CD14-positive monocyte (primary cell): ENCODE measurements around the gene IDH1. TPM values are rescaled to one million over a fixed set of nuclear protein-coding genes. Genes with fewer than 3 reads are reported as not detected.

Experiments used
- DNase-seq, 3 donors: peaks; one replicate each; pipeline ENCODE4 v3.0.0-alpha.2; 2011 to 2022
- H2AFZ ChIP-seq: 2 replicates; pipeline ENCODE4 v1.6.0; 2012; ENCODE audit warnings: mild to moderate bottlenecking, low read depth, low read length, inconsistent platforms; ENCODE audit not compliant: insufficient read depth, poor library complexity, severe bottlenecking
- H3K27ac ChIP-seq, 2 donors: 1 replicate in 1 of 2; 2 replicates in 1 of 2; pipeline ENCODE4 v1.5.1; 2012 to 2013; ENCODE audit warnings: low read length in 2 of 2, control low read depth in 1 of 2, inconsistent platforms in 1 of 2, low read depth in 1 of 2, mild to moderate bottlenecking in 1 of 2
- H3K27me3 ChIP-seq, 2 donors: one replicate each; pipeline versions ENCODE4 v1.6.0 to v1.6.1; 2011 to 2013; ENCODE audit warnings: low read length in 2 of 2; ENCODE audit not compliant: control insufficient read depth in 2 of 2, insufficient read depth in 2 of 2
- H3K36me3 ChIP-seq, 2 donors: replicated peaks in 1 of 2; 1 replicate in 1 of 2; 2 replicates in 1 of 2; pipeline versions ENCODE4 v1.5.1 to v1.6.1; 2012 to 2013; ENCODE audit warnings: low read length in 2 of 2, control low read depth in 1 of 2, inconsistent platforms in 1 of 2, mild to moderate bottlenecking in 1 of 2; ENCODE audit not compliant: insufficient read depth in 2 of 2, control insufficient read depth in 1 of 2
- H3K4me1 ChIP-seq, 2 donors: 1 replicate in 1 of 2; 2 replicates in 1 of 2; pipeline versions ENCODE4 v1.5.1 to v1.6.1; 2012 to 2013; ENCODE audit warnings: low read length in 2 of 2, control low read depth in 1 of 2, inconsistent platforms in 1 of 2, mild to moderate bottlenecking in 1 of 2, moderate library complexity in 1 of 2; ENCODE audit not compliant: insufficient read depth in 2 of 2, control insufficient read depth in 1 of 2
- H3K4me2 ChIP-seq: replicated peaks from 2 replicates; pipeline ENCODE3; 2012; ENCODE audit warnings: low read length, moderate library complexity, mild to moderate bottlenecking; ENCODE audit not compliant: poor library complexity, severe bottlenecking; ENCODE audit errors: extremely low read depth
- H3K4me3 ChIP-seq, 3 experiments: fragments of 200-600 bp in 1 of 3; sonication (generic) in 1 of 3; replicated peaks in 1 of 3; 1 replicate in 2 of 3; 2 replicates in 1 of 3; pipeline ENCODE4 v1.5.1; 2011 to 2013; ENCODE audit warnings: low read length in 3 of 3, mild to moderate bottlenecking in 3 of 3, control low read depth in 2 of 3, low read depth in 2 of 3, inconsistent platforms in 1 of 3, moderate library complexity in 1 of 3
- H3K79me2 ChIP-seq: 2 replicates; pipeline ENCODE4 v1.6.0; 2012; ENCODE audit warnings: mild to moderate bottlenecking, control low read depth, inconsistent platforms, low read length, moderate library complexity; ENCODE audit not compliant: insufficient read depth
- H3K9ac ChIP-seq: 2 replicates; pipeline ENCODE4 v1.6.0; 2017; ENCODE audit warnings: low read length, mild to moderate bottlenecking; ENCODE audit not compliant: insufficient read depth, poor library complexity, severe bottlenecking
- H3K9me3 ChIP-seq, 2 donors: replicated peaks in 1 of 2; 1 replicate in 1 of 2; 2 replicates in 1 of 2; pipeline versions ENCODE4 v1.5.1 to v1.6.1; 2012 to 2013; ENCODE audit warnings: low read length in 2 of 2, control low read depth in 1 of 2; ENCODE audit not compliant: control insufficient read depth in 1 of 2, insufficient read depth in 1 of 2
- H4K20me1 ChIP-seq: 2 replicates; pipeline ENCODE4 v1.6.0; 2012; ENCODE audit warnings: mild to moderate bottlenecking, low read length, control low read depth, moderate library complexity; ENCODE audit not compliant: insufficient read depth
- H3K27ac Mint-ChIP-seq, 7 donors: one replicate each; pipeline ENCODE4 v1.8.0; 2020; ENCODE audit warnings: mild to moderate bottlenecking in 7 of 7, mixed read lengths in 7 of 7, moderate library complexity in 6 of 7, inconsistent platforms in 2 of 7
- H3K27me3 Mint-ChIP-seq, 3 donors: one replicate each; pipeline ENCODE4 v1.8.0; 2021 to 2022; ENCODE audit warnings: low read depth in 3 of 3, mild to moderate bottlenecking in 3 of 3, mixed read lengths in 3 of 3, moderate library complexity in 3 of 3, inconsistent platforms in 1 of 3
- H3K36me3 Mint-ChIP-seq, 2 donors: one replicate each; pipeline ENCODE4 v1.8.0; 2020; ENCODE audit warnings: mixed read lengths in 2 of 2, inconsistent platforms in 1 of 2, mild to moderate bottlenecking in 1 of 2
- H3K4me1 Mint-ChIP-seq: one replicate; pipeline ENCODE4 v1.8.0; 2020; ENCODE audit warnings: mild to moderate bottlenecking, mixed read lengths
- H3K4me3 Mint-ChIP-seq, 2 donors: one replicate each; pipeline ENCODE4 v1.8.0; 2020; ENCODE audit warnings: mild to moderate bottlenecking in 2 of 2, mixed read lengths in 2 of 2, moderate library complexity in 1 of 2
- H3K9me3 Mint-ChIP-seq, 7 donors: one replicate each; pipeline ENCODE4 v1.8.0; 2020 to 2022; ENCODE audit warnings: mixed read lengths in 7 of 7, mild to moderate bottlenecking in 6 of 7, moderate library complexity in 6 of 7, inconsistent platforms in 2 of 7
- CTCF ChIP-seq: fragments of 200-600 bp; IDR thresholded peaks from one replicate; pipeline ENCODE4 v1.8.0; 2022; ENCODE audit warnings: antibody characterized with exemption, mild to moderate bottlenecking
- WGBS: methylation state at CpG from one replicate; pipeline ENCODE4 v1.1.5; 2013; ENCODE audit warnings: missing lambda C conversion rate; ENCODE audit not compliant: insufficient coverage; 5-methylcytosine and 5-hydroxymethylcytosine counted together
- intact Hi-C, 2 donors: fragments of 100-400 bp; cut with micrococcal nuclease; formaldehyde crosslinking; loops; one replicate each; pipeline versions ENCODE4 v1.15.0 to v1.15.1; 2023
- polyA plus RNA-seq, 3 donors: library from polyadenylated mRNA; depleted of rRNA in 1 of 3; unstranded in 2 of 3; stranded (reverse) in 1 of 3; fragments of 300-500 nt in 2 of 3; fragments of >200 nt in 1 of 3; fragmentation: Illumina TruSeq in 2 of 3; gene quantifications; 1 replicate in 2 of 3; 2 replicates in 1 of 3; pipeline ENCODE4 v1.2.3, GENCODE V29; 2012 to 2021

Gene IDH1
- polyA plus RNA-seq, 3 donors: 33.6 to 120 (median 115) TPM

- Mint-ChIP-seq H3K9me3 (no peaks in the 10 kb centered on the region), H3K27ac (peak overlapping the region in 3 of 7 donors; percentile 30 to 63 (median 36)), H3K36me3 (peaks cover 76% of the 10 kb centered on the region in 2 donors), H3K4me3 (no peak overlapping the region), H3K27me3 (no peaks in the 10 kb centered on the region), H3K4me1 (peaks cover 9% of the 10 kb centered on the region)
- Histone ChIP-seq H3K9ac (no peak overlapping the region), H3K79me2 (peaks cover 89% of the 10 kb centered on the region), H2AFZ (no peak overlapping the region), H3K4me3 (no peak overlapping the region), H3K4me2 (no peak overlapping the region), H3K4me1 (peaks cover 5% of the 10 kb centered on the region in 2 donors), H4K20me1 (peaks cover 80% of the 10 kb centered on the region), H3K36me3 (peaks cover 72 to 84% of the 10 kb centered on the region in 2 donors), H3K27me3 (no peaks in the 10 kb centered on the region), H3K27ac (peak overlapping the region in 1 of 2 donors; percentile 40), H3K9me3 (no peaks in the 10 kb centered on the region)
- TF ChIP-seq CTCF: no peak
- no CpG with 5 or more reads among the region's 3 CpGs for WGBS
- intact Hi-C loops: no loop called here
- no peak for DNase-seq
Measured at GRCh38 chr2:208280933-208281332, 26.1 kb upstream of the IDH1 start.

GRCh38 chr2:208280234-208280633, 25.4 kb upstream of the IDH1 start:
- Histone ChIP-seq H3K9me3 (no peaks in the 10 kb centered on the region), H3K9ac (no peak overlapping the region), H3K4me2 (no peak overlapping the region), H3K36me3 (peaks cover 79 to 90% of the 10 kb centered on the region in 2 donors), H3K4me1 (no peaks in the 10 kb centered on the region), H4K20me1 (peaks cover 86% of the 10 kb centered on the region), H3K27ac (peak overlapping the region in 1 of 2 donors; percentile 40), H3K4me3 (no peak overlapping the region), H2AFZ (no peak overlapping the region), H3K79me2 (peaks cover 95% of the 10 kb centered on the region), H3K27me3 (no peaks in the 10 kb centered on the region)
- Mint-ChIP-seq H3K36me3 (peaks cover 78 to 82% of the 10 kb centered on the region in 2 donors), H3K9me3 (no peaks in the 10 kb centered on the region), H3K27me3 (no peaks in the 10 kb centered on the region), H3K27ac (peak overlapping the region in 2 of 7 donors; percentile 30 to 31), H3K4me3 (no peak overlapping the region), H3K4me1 (peaks cover 2% of the 10 kb centered on the region)
- WGBS: no CpG with 5 or more reads among the region's 2 CpGs
- intact Hi-C loops: no loop called here
- DNase-seq: no peak
- TF ChIP-seq CTCF: no peak
